Nephron (organoid): ENCODE results near the gene ZNF547.
A peak's percentile ranks its signal among the peaks of the same experiment; 100 is the strongest.

Experiments used
- H3K27ac Mint-ChIP-seq, 3 experiments: 2 replicates each; pipeline ENCODE4 v1.8.0; 2020; ENCODE audit warnings: mixed read lengths in 3 of 3, mild to moderate bottlenecking in 2 of 3, moderate library complexity in 1 of 3
- H3K27me3 Mint-ChIP-seq: 2 replicates; pipeline ENCODE4 v1.8.0; 2021; ENCODE audit warnings: low read depth, mild to moderate bottlenecking, moderate library complexity, mixed read lengths
- H3K36me3 Mint-ChIP-seq: 2 replicates; pipeline ENCODE4 v1.8.0; 2020; ENCODE audit warnings: low read depth, mixed read lengths
- H3K4me1 Mint-ChIP-seq: 2 replicates; pipeline ENCODE4 v1.8.0; 2020; ENCODE audit warnings: mixed read lengths
- H3K4me3 Mint-ChIP-seq, 3 experiments: 2 replicates each; pipeline ENCODE4 v1.8.0; 2020; ENCODE audit warnings: mild to moderate bottlenecking in 3 of 3, mixed read lengths in 3 of 3, moderate library complexity in 2 of 3
- H3K9me3 Mint-ChIP-seq: 2 replicates; pipeline ENCODE4 v1.8.0; 2020; ENCODE audit warnings: mixed read lengths
- CTCF ChIP-seq, 3 experiments: fragments of 200-600 bp; sonication (generic); IDR thresholded peaks; one replicate each; pipeline ENCODE4 v1.5.0; 2021; ENCODE audit warnings: antibody characterized with exemption in 3 of 3; ENCODE audit not compliant: unreplicated experiment in 3 of 3

ZNF547 gene

DNA sequence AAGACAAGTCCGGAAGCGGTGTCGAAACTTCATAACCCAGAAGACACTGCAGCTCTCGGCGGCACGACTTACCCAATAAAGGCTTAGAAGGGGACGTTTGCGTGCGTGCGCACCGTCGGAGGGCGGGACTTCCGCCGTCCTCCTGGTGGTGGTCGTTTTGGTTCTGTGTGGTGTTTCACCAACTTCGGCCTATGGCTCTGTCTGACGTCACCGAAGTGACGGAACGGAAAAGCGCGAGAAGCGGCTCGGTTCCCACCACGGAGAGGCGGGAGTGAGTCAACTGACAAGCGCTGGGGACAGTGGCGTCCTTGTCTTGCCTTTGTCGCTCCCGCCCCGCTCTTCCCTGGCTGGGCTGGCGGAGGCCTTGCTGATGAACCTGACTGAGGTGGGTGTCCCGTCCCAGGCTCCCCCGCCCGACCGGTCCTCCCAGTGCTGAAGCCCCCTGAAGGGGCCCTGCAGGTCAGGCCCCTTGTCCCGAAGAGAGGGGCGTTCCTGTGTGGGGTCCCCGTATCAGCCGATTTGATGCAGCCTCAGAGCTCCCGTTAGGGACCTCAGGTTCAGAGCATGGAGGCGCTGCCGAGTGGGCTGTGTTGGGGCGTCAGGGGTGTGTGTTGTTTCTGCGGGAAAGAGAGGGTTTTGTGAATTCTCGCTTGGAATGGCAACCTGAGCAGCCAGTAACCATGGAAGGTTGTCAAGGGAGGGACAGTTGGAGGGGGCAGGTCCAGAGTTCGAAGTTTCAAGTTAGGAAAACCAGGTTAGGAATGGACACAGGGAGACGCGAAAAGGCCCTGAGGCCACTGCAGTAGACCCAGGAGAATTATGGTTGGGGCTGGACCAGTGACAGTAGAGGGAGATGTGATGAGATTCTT, 26.6 kb downstream of the ZNF547 start, which contains the start of gene ZNF548:
ZNF548 (plus strand) TSS at position 125 of the 869 bp plus-strand sequence; CDS start at position 371, 246 bp downstream.
- peak; percentile 13 to 30 (median 20) for TF ChIP-seq CTCF (IDR thresholded peaks at IDR 0.05; ENCODE audit: unreplicated experiment in 3 of 3)
- H3K27me3 Mint-ChIP-seq: no peaks in the 10 kb centered on the region
- peaks cover 21% of the 10 kb centered on the region for H3K4me1 Mint-ChIP-seq
- peak within 1 kb of the TSS; percentile 95 to 98 (median 98) for H3K27ac Mint-ChIP-seq
- H3K4me3 Mint-ChIP-seq: peak within 1 kb of the TSS; percentile 92 to 100 (median 97)
- peaks cover 49% of the 10 kb centered on the region for H3K36me3 Mint-ChIP-seq
- H3K9me3 Mint-ChIP-seq: peaks cover 19% of the 10 kb centered on the region

DNA sequence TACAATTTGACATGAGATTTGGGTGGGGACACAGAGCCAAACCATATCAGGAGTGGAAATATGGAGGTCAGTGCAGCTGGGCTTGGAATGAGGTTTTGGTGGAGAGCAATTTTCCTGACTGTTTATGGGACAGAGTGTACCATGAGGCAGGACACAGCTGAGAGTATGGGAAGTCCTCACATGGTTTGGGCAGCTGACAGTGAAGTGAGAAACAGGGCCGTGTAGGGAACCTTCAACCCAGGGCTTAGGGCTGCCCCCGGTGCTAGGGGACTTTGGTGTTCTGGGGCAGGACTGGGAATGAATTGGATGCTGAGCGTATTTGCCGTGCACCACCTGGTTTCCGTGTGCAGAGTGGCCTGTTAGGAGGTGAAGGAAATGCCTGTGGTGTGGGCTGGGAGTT, 32.4 kb downstream of the ZNF547 start:
- H3K9me3 Mint-ChIP-seq: peaks cover 57% of the 10 kb centered on the region
- no peak for TF ChIP-seq CTCF (IDR thresholded peaks at IDR 0.05; ENCODE audit: unreplicated experiment in 3 of 3)
- peaks cover 95% of the 10 kb centered on the region for H3K36me3 Mint-ChIP-seq
- no peak overlapping the region for H3K4me3 Mint-ChIP-seq
- H3K27ac Mint-ChIP-seq: no peak overlapping the region
- H3K4me1 Mint-ChIP-seq: peaks cover 6% of the 10 kb centered on the region
- H3K27me3 Mint-ChIP-seq: no peaks in the 10 kb centered on the region

DNA sequence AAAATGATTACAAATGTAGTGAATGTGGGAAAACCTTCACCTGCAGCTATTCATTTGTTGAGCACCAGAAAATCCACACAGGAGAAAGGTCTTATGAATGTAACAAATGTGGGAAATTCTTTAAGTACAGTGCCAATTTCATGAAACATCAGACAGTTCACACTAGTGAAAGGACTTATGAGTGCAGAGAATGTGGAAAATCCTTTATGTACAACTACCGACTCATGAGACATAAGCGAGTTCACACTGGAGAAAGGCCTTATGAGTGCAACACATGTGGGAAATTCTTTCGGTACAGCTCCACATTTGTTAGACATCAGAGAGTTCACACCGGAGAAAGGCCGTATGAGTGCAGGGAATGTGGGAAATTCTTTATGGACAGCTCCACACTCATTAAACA, 35.5 kb downstream of the ZNF547 start:
- H3K4me1 Mint-ChIP-seq: no peaks in the 10 kb centered on the region
- no peak for TF ChIP-seq CTCF (IDR thresholded peaks at IDR 0.05; ENCODE audit: unreplicated experiment in 3 of 3)

DNA sequence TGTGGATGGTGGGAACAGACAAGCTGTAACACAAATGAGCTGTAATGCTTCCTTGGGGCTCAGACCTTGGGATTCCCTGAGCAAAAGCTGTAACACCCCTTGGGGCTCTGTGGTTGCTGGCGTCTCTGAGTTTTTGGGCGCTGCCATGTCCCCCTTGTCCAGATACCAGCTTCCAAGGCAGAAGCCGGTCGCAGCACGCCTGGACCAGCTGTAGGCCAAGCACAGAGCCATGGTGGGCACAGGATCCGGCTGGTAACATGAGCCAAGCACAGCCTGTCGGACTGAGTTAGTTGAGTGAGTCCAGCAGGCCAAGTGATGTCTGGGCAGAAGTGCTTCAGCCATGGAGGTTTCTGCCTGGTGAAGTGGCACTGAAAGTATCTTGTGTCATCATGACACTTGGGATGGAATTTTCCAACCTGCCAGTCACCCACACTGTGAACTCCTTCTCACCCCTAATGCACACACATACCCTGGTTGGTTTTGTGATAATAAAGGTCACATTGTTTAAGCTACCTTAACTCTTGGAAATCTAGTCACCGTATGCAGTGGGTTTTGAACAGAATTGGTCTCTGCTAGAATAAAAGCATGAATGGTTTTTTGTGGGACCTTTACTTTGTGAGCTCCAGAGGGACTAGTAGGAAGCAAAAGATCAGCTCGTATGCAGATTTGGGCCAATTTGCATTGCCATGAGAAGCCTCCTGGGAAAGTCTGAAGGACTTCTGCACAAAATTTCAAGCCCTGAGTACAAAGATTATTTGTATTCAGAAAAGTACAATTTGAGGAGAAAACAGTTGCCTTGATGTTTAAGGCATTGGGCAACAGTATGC, 40.6 kb downstream of the ZNF547 start:
- Mint-ChIP-seq H3K4me1 (no peaks in the 10 kb centered on the region), H3K36me3 (peaks cover 46% of the 10 kb centered on the region), H3K4me3 (no peak overlapping the region), H3K9me3 (peaks cover 16% of the 10 kb centered on the region), H3K27ac (no peak overlapping the region), H3K27me3 (no peaks in the 10 kb centered on the region)
- no peak for TF ChIP-seq CTCF (IDR thresholded peaks at IDR 0.05; ENCODE audit: unreplicated experiment in 3 of 3)

More for the DNA sequence above, 35.5 kb downstream of the ZNF547 start:
- H3K9me3 Mint-ChIP-seq: peaks cover 57% of the 10 kb centered on the region
- H3K4me3 Mint-ChIP-seq: no peak overlapping the region
- H3K36me3 Mint-ChIP-seq: peaks cover 93% of the 10 kb centered on the region
- no peak overlapping the region for H3K27ac Mint-ChIP-seq
- H3K27me3 Mint-ChIP-seq: no peaks in the 10 kb centered on the region

DNA sequence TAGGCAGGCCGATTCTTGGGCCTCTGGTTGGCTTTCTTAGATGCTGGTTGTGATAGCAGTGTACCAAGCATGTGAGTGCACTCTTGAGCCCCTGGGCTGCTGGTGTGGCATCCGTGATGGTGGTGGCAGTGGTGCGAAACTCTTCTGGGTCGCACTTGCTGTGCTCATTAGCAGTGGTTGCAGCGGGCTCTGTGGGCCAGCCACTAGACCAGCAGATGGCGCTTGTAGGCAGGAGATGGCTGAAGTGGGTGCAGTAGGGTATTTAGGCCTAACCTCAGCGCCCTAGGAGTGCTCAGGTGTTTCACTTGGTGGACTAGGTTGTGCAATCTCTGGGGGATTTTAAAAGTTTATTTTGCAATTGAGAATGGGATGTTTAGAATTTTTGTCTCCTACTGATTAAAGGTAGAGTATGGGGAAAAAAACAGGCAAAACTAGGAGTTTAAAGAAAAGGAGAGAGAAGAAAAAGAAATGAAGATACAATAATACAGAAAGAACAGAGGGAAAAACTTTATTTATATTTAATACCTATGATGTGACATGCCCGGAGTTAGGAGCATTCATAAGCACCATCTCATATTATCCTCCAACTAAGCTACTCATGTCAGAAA, 43.3 kb downstream of the ZNF547 start:
- no peak overlapping the region for H3K27ac Mint-ChIP-seq
- H3K4me1 Mint-ChIP-seq: peaks cover 13% of the 10 kb centered on the region
- TF ChIP-seq CTCF (IDR thresholded peaks at IDR 0.05; ENCODE audit: unreplicated experiment in 3 of 3): peak; percentile 59 to 77 (median 61)
- H3K9me3 Mint-ChIP-seq: no peaks in the 10 kb centered on the region
- H3K4me3 Mint-ChIP-seq: no peak overlapping the region
- peaks cover 4% of the 10 kb centered on the region for H3K27me3 Mint-ChIP-seq
- H3K36me3 Mint-ChIP-seq: peaks cover 23% of the 10 kb centered on the region
